ENCODE measurements around the gene CEP85. TPM values are rescaled to one million over a fixed set of nuclear protein-coding genes. Genes with fewer than 3 reads are reported as not detected.

CEP85 gene
- total and polyA plus RNA-seq, 2 of the 13 experiments (the other 11 are each of a cell fraction or from before 2014, with no cell fraction given), result 16.1 to 26.7 TPM

GRCh38 chr1:26289158-26290059 lies 55.4 kb downstream of the CEP85 start:
- BruUV-seq (replicated peaks), result no TSS peak
- no peak overlapping the region for H2AFZ ChIP-seq (ENCODE audit: low read length)
- no peak overlapping the region for H3K4me3 ChIP-seq (replicated peaks in 1 of 3; ENCODE audit: insufficient read depth in 1 of 3, low read depth in 2 of 3, low read length in 3 of 3)
- no peaks in the 10 kb centered on the region for H3K79me2 ChIP-seq (ENCODE audit: insufficient read depth, low read length)
- 96% methylated on average over 16 of the region's 21 CpGs for WGBS (ENCODE audit: low lambda C conversion rate)
- no peaks in the 10 kb centered on the region for H3K4me1 ChIP-seq (ENCODE audit: insufficient read depth, low read length)
- TF ChIP-seq ZNF235 (CRISPR knock-in tag; IDR thresholded peaks at IDR 0.05; ENCODE audit: borderline replicate concordance) (no peak), PAWR (CRISPR knock-in tag; IDR thresholded peaks at IDR 0.05; ENCODE audit: borderline replicate concordance) (no peak), GATA4 (IDR thresholded peaks at IDR 0.05; ENCODE audit: borderline replicate concordance, low read depth) (no peak), ZFP36L1 (CRISPR knock-in tag; IDR thresholded peaks at IDR 0.05) (no peak), ZNF557 (CRISPR knock-in tag; IDR thresholded peaks at IDR 0.05) (no peak), ZSCAN25 (CRISPR knock-in tag; IDR thresholded peaks at IDR 0.05) (no peak), ZBTB3 (CRISPR knock-in tag; IDR thresholded peaks at IDR 0.05; ENCODE audit: borderline replicate concordance, low read depth) (no peak), IRF2 (CRISPR knock-in tag; IDR thresholded peaks at IDR 0.05) (no peak), AHDC1 (CRISPR knock-in tag; IDR thresholded peaks at IDR 0.05; ENCODE audit: borderline replicate concordance) (no peak), PBX3 (CRISPR knock-in tag; IDR thresholded peaks at IDR 0.05; ENCODE audit: borderline replicate concordance) (no peak), ATF1 (CRISPR knock-in tag; IDR thresholded peaks at IDR 0.05) (no peak)
- in situ Hi-C loops (cut with HindIII; ENCODE audit: extremely low pct_ligation_motif_present, low pct_unique_long_range_greater_than_20kb), result loop anchor here (5.0 kb wide), 1 partner anchor 73 kb away; no protein-coding TSS in a partner anchor
- no peak for DNase-seq (ENCODE audit: low spot score)
- H3K9me3 ChIP-seq (ENCODE audit: low read length), result no peaks in the 10 kb centered on the region
- no peaks in the 10 kb centered on the region for H3K27me3 ChIP-seq (ENCODE audit: control insufficient read depth in 1 of 2, insufficient read depth in 2 of 2, low read length in 2 of 2)
- no peaks in the 10 kb centered on the region for H3K36me3 ChIP-seq (replicated peaks in 1 of 2; ENCODE audit: control insufficient read depth in 1 of 2, insufficient read depth in 2 of 2, low read length in 2 of 2)
- CTCF ChIA-PET (ENCODE audit: low intra/inter-chr PET ratio, low total read pairs), result no interaction called here
- H3K27ac ChIP-seq (ENCODE audit: extremely low read length, insufficient read depth, low read length), result no peak overlapping the region
- no peak for ATAC-seq
- FAIRE-seq, result no peak
- no peak overlapping the region for H3K4me2 ChIP-seq (ENCODE audit: low read depth, low read length)
- H4K20me1 ChIP-seq (ENCODE audit: insufficient read depth, low read length), result no peaks in the 10 kb centered on the region
- POLR2A ChIA-PET, result no interaction called here
- H3K9ac ChIP-seq (ENCODE audit: insufficient read depth, low read depth, low read length), result no peak overlapping the region
- intact Hi-C loops (cut with micrococcal nuclease; ENCODE audit: unreplicated experiment), result no loop called here

Measured in HepG2 (cell line).